Ishikawa (cell line): ENCODE data around the gene OR2F2.

ENCODE experiments used
- CEBPB ChIP-seq: IDR thresholded peaks from 2 replicates; pipeline ENCODE4 v1.6.1; 2012
- CREB1 ChIP-seq: IDR thresholded peaks from 2 replicates; pipeline ENCODE4 v1.6.1; 2012; ENCODE audit warnings: low read depth
- EGR1 ChIP-seq: IDR thresholded peaks from 2 replicates; pipeline ENCODE4 v1.6.1; 2012
- EP300 ChIP-seq: IDR thresholded peaks from 2 replicates; pipeline ENCODE4 v1.6.1; 2012; ENCODE audit warnings: borderline replicate concordance
- FOXM1 ChIP-seq: IDR thresholded peaks from 2 replicates; pipeline ENCODE4 v1.6.1; 2012; ENCODE audit warnings: low read depth, borderline replicate concordance
- NFIC ChIP-seq: IDR thresholded peaks from 2 replicates; pipeline ENCODE4 v1.6.1; 2012
- RAD21 ChIP-seq: IDR thresholded peaks from 2 replicates; pipeline ENCODE4 v1.6.1; 2012; ENCODE audit warnings: low read depth
- TAF1 ChIP-seq: IDR thresholded peaks from 2 replicates; pipeline ENCODE4 v1.6.1; 2012; ENCODE audit warnings: low read depth, mild to moderate bottlenecking
- TCF12 ChIP-seq: IDR thresholded peaks from 2 replicates; pipeline ENCODE4 v1.6.1; 2012; ENCODE audit warnings: low read depth
- TEAD4 ChIP-seq: IDR thresholded peaks from 2 replicates; pipeline ENCODE4 v1.6.1; 2012
- YY1 ChIP-seq: IDR thresholded peaks from 2 replicates; pipeline ENCODE4 v1.6.1; 2012; ENCODE audit warnings: low read depth
- ZBTB7A ChIP-seq: IDR thresholded peaks from 2 replicates; pipeline ENCODE4 v1.6.1; 2012; ENCODE audit warnings: low read depth
- TF ChIP-seq, protein P1 (sequence below): IDR thresholded peaks from 2 replicates; pipeline ENCODE4 v1.6.1; 2012; ENCODE audit warnings: low read depth, mild to moderate bottlenecking
- TF ChIP-seq, protein P2 (sequence below): IDR thresholded peaks from 2 replicates; pipeline ENCODE4 v1.6.1; 2012
- TF ChIP-seq, protein P3 (sequence below): IDR thresholded peaks from 2 replicates; pipeline ENCODE4 v1.6.1; 2012

Gene OR2F2

DNA sequence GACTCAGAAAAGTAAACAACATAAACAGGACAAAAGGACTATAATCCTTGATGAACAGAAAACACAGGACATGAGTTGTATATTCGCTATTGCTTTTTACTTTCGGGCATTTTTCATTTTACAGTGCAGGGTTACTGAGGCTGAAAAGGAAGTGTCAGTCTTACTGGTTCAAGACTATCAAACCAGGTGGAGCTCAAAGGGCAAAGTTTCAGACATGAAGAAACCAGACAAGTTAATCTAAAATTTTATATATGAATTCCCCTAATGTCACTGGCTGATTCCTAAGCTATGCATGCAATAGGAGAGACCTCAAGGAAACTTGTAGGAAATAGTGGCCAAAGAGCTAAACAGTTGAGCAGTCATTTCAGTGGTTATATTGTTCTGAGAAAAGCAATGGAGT lies 44.5 kb upstream of the OR2F2 start:
- TF ChIP-seq NFIC (no peak), RAD21 (no peak), FOXM1 (no peak), TCF12 (no peak), YY1 (no peak), EGR1 (no peak), EP300 (no peak), CEBPB (no peak), ZBTB7A (no peak), CREB1 (no peak)
- TF ChIP-seq, protein P1, sequence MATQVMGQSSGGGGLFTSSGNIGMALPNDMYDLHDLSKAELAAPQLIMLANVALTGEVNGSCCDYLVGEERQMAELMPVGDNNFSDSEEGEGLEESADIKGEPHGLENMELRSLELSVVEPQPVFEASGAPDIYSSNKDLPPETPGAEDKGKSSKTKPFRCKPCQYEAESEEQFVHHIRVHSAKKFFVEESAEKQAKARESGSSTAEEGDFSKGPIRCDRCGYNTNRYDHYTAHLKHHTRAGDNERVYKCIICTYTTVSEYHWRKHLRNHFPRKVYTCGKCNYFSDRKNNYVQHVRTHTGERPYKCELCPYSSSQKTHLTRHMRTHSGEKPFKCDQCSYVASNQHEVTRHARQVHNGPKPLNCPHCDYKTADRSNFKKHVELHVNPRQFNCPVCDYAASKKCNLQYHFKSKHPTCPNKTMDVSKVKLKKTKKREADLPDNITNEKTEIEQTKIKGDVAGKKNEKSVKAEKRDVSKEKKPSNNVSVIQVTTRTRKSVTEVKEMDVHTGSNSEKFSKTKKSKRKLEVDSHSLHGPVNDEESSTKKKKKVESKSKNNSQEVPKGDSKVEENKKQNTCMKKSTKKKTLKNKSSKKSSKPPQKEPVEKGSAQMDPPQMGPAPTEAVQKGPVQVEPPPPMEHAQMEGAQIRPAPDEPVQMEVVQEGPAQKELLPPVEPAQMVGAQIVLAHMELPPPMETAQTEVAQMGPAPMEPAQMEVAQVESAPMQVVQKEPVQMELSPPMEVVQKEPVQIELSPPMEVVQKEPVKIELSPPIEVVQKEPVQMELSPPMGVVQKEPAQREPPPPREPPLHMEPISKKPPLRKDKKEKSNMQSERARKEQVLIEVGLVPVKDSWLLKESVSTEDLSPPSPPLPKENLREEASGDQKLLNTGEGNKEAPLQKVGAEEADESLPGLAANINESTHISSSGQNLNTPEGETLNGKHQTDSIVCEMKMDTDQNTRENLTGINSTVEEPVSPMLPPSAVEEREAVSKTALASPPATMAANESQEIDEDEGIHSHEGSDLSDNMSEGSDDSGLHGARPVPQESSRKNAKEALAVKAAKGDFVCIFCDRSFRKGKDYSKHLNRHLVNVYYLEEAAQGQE: no peak
- TF ChIP-seq, protein P2, sequence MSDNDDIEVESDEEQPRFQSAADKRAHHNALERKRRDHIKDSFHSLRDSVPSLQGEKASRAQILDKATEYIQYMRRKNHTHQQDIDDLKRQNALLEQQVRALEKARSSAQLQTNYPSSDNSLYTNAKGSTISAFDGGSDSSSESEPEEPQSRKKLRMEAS: no peak

DNA sequence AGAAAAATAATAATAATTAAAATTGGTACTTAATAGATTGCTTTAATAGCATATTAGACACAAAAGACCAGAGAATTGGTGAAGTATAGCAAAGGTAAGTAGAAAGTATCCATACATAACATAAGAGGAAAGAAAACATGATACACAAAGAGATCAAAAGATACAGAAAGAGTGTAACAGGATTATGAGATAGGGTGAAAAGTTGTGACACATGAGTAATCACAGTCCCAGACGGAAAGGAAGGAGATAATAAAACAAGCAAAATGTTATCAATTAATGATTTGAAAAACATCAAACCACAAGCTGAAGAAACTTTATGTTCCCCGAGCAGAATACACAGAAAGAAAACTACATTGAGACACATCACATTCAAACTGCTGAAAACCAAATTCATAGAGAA lies 43.6 kb upstream of the OR2F2 start:
- TF ChIP-seq TAF1 (no peak), ZBTB7A (no peak), YY1 (no peak), TCF12 (no peak), CREB1 (no peak), EGR1 (no peak), RAD21 (no peak), CEBPB (no peak), TEAD4 (no peak), NFIC (no peak), EP300 (no peak), FOXM1 (no peak)
- TF ChIP-seq, protein P2: no peak
- TF ChIP-seq, protein P1: no peak
- TF ChIP-seq, protein P3, sequence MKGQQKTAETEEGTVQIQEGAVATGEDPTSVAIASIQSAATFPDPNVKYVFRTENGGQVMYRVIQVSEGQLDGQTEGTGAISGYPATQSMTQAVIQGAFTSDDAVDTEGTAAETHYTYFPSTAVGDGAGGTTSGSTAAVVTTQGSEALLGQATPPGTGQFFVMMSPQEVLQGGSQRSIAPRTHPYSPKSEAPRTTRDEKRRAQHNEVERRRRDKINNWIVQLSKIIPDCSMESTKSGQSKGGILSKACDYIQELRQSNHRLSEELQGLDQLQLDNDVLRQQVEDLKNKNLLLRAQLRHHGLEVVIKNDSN: no peak

DNA sequence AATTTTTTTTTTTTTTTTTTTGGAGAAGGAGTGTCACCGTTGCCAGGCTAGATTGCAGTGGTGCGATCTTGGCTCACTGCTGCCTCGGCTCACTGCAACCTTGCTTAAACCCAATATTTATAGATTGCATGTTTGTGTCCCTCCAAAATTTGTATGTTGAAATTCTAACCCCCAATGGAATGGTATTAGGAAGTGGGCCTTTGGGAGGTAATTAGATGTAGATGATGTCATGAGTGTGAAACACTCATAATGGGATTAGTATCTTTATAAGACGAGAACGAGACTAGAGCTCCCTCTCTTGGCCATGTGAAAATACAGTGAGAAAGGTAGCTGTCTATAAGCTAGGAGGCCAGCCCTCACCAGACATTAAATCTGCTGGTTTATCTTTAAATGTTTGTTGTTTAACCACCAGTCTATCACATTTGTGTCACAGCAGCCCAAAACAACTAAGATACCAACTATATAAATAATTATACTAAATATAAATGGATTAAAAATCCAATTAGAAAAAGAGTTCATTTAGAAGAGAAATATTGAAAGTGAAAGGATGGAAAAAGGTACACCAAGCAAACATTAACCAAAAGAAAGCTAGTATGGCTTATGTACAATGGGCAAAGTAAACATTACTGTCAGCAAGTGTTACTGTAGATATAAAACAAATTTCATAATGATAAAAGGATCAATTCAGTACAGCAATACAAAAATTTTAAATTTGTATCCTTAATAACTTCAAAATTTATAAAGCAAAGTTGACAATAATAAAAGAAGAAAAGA lies 42.3 kb upstream of the OR2F2 start:
- TF ChIP-seq NFIC: no peak
- peak; percentile 8; the same call in 1 of the 2 replicates for TF ChIP-seq RAD21
- no peak for TF ChIP-seq TCF12
- no peak for TF ChIP-seq TAF1
- TF ChIP-seq ZBTB7A: no peak

DNA sequence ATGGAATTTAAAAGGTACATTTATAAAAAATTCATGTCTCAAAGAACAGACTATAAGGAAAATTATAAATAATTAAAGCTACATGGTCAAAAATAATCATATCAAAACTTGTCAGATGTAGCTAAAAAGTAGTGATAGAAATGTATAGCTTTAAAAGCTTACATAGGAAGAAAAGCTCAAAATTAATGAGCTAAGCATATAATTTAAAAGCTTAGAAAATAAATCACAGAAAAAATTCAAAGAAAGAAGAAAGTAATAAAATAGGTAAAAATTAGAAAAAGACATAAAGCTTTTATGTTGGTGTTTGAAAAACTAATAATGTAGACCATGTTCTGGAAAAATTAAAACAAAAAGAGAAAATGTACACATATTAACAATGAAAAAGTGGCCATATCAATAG lies 38.4 kb upstream of the OR2F2 start:
- TF ChIP-seq CREB1 (no peak), TEAD4 (no peak), YY1 (no peak), CEBPB (no peak), NFIC (no peak), FOXM1 (no peak)
- TF ChIP-seq, protein P3: no peak
- TF ChIP-seq, protein P2: no peak

DNA sequence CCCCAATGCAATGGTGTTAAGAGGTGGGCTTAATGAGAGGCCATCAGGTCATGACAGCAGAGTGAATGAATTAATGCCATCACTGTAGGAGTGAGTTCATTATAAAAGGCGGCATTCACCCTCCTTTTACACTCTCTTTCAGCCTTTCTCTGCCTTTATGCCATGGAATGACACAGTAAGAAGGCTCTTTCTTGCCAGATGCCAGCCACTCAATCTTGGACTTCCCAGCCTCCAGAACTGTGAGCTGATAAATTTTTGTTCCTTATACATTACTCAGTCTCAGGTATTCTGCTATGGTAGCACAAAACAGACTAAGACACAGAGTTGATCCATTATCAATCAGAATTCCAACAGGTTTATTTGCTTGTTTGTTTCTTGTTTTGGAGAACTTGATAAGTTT lies 36.2 kb upstream of the OR2F2 start:
- TF ChIP-seq EP300 (no peak), TCF12 (no peak), NFIC (no peak), ZBTB7A (no peak)
- TF ChIP-seq, protein P1: no peak
